Measurements from ENCODE around the gene CEACAM7. TPM values are rescaled to one million over a fixed set of nuclear protein-coding genes. Genes with fewer than 3 reads are reported as not detected.

CEACAM7 gene
- total and polyA plus RNA-seq, 12 donors: 0.07 to 0.40 (median 0.18) TPM; not detected in 8

- DNase-seq: peak in 1 of 7 donors; percentile 2
- H3K27me3 ChIP-seq: peaks cover 14% of the 10 kb centered on the region
- 65 to 86% (median 69%) methylated on average over 4 to 8 of the region's 8 CpGs for WGBS, 4 donors
Measured at GRCh38 chr19:41703602-41704293, 15.7 kb upstream of the CEACAM7 start.

GRCh38 chr19:41702171-41702651 is 14.1 kb upstream of the CEACAM7 start:
- H3K36me3 ChIP-seq (replicated peaks in 1 of 2): no peaks in the 10 kb centered on the region
- H3K27ac ChIP-seq: no peak overlapping the region
- H3K4me3 ChIP-seq: no peak overlapping the region
- WGBS, 4 donors: 27 to 43% (median 39%) methylated on average over 3 of the region's 3 CpGs
- H3K9me3 ChIP-seq (replicated peaks in 1 of 3): no peaks in the 10 kb centered on the region
- peaks cover 13% of the 10 kb centered on the region for H3K27me3 ChIP-seq
- TF ChIP-seq CTCF (IDR thresholded peaks at IDR 0.05) (no peak), POLR2A (IDR thresholded peaks at IDR 0.05) (no peak)
- DNase-seq: peak in 1 of 7 donors; percentile 5
- H3K4me1 ChIP-seq (replicated peaks in 1 of 2): no peaks in the 10 kb centered on the region
- intact Hi-C loops (cut with DNase I): no loop called here

More at GRCh38 chr19:41703602-41704293, 15.7 kb upstream of the CEACAM7 start:
- no peak overlapping the region for H3K4me3 ChIP-seq
- H3K9me3 ChIP-seq (replicated peaks in 1 of 3): no peaks in the 10 kb centered on the region
- intact Hi-C loops (cut with DNase I): no loop called here
- no peak overlapping the region for H3K27ac ChIP-seq
- no peaks in the 10 kb centered on the region for H3K4me1 ChIP-seq (replicated peaks in 1 of 2)
- TF ChIP-seq CTCF (IDR thresholded peaks at IDR 0.05) (no peak), POLR2A (IDR thresholded peaks at IDR 0.05) (no peak)
- no peaks in the 10 kb centered on the region for H3K36me3 ChIP-seq (replicated peaks in 1 of 2)

GRCh38 chr19:41701401-41702075 is 13.5 kb upstream of the CEACAM7 start:
- Histone ChIP-seq H3K9me3 (replicated peaks in 1 of 3) (no peaks in the 10 kb centered on the region), H3K4me3 (no peak overlapping the region), H3K27ac (no peak overlapping the region), H3K36me3 (replicated peaks in 1 of 2) (no peaks in the 10 kb centered on the region), H3K4me1 (replicated peaks in 1 of 2) (no peaks in the 10 kb centered on the region), H3K27me3 (peaks cover 6% of the 10 kb centered on the region)
- 36 to 42% (median 37%) methylated on average over 8 to 10 of the region's 10 CpGs for WGBS, 4 donors
- peak in 2 of 7 donors; percentile 7 to 13 for DNase-seq
- TF ChIP-seq CTCF (IDR thresholded peaks at IDR 0.05) (no peak), POLR2A (IDR thresholded peaks at IDR 0.05) (no peak)
- intact Hi-C loops (cut with DNase I): no loop called here

- Histone ChIP-seq H3K4me3 (no peak overlapping the region), H3K9me3 (replicated peaks in 1 of 3) (no peaks in the 10 kb centered on the region), H3K27me3 (no peaks in the 10 kb centered on the region), H3K36me3 (replicated peaks in 1 of 2) (no peaks in the 10 kb centered on the region), H3K4me1 (replicated peaks in 1 of 2) (no peaks in the 10 kb centered on the region), H3K27ac (no peak overlapping the region)
- peak in 2 of 7 donors; percentile 3 to 24 for DNase-seq
- 63 to 76% (median 70%) methylated on average over 13 of the region's 13 CpGs for WGBS, 4 donors
- intact Hi-C loops (cut with DNase I): no loop called here
- TF ChIP-seq CTCF (IDR thresholded peaks at IDR 0.05): no peak
- TF ChIP-seq POLR2A (IDR thresholded peaks at IDR 0.05): no peak
Measured at GRCh38 chr19:41700381-41701195, 12.5 kb upstream of the CEACAM7 start.
